ENCODE data around the gene IL17A.

The IL17A gene

GRCh38 chr6:52233005-52233404 is 46.8 kb downstream of the IL17A start:
- no peak overlapping the region for H3K4me3 ChIP-seq (ENCODE audit: low read length)
- no peak for DNase-seq (ENCODE audit: low read depth)
- TF ChIP-seq, protein P1, sequence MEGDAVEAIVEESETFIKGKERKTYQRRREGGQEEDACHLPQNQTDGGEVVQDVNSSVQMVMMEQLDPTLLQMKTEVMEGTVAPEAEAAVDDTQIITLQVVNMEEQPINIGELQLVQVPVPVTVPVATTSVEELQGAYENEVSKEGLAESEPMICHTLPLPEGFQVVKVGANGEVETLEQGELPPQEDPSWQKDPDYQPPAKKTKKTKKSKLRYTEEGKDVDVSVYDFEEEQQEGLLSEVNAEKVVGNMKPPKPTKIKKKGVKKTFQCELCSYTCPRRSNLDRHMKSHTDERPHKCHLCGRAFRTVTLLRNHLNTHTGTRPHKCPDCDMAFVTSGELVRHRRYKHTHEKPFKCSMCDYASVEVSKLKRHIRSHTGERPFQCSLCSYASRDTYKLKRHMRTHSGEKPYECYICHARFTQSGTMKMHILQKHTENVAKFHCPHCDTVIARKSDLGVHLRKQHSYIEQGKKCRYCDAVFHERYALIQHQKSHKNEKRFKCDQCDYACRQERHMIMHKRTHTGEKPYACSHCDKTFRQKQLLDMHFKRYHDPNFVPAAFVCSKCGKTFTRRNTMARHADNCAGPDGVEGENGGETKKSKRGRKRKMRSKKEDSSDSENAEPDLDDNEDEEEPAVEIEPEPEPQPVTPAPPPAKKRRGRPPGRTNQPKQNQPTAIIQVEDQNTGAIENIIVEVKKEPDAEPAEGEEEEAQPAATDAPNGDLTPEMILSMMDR (conservative IDR thresholded peaks at IDR 0.05; ENCODE audit: low read depth, low read length), result no peak

GRCh38 chr6:52233975-52234823 is 48.0 kb downstream of the IL17A start:
- peak; percentile 5 for DNase-seq (ENCODE audit: low read depth)
- TF ChIP-seq, protein P1 (conservative IDR thresholded peaks at IDR 0.05; ENCODE audit: low read depth, low read length), result peak; percentile 57

More at GRCh38 chr6:52233975-52234823, 48.0 kb downstream of the IL17A start:
- no peak overlapping the region for H3K4me3 ChIP-seq (ENCODE audit: low read length)

Measured in retinal pigment epithelial cell (primary cell).